WTC11 (cell line): ENCODE measurements around the gene ERBB4.

Experiments
- CREB1 ChIP-seq: sonication (generic); formaldehyde crosslinking; IDR thresholded peaks from 2 replicates; pipeline ENCODE4 v1.8.0; 2023; ENCODE audit warnings: mild to moderate bottlenecking, missing genetic modification reagents
- CTCF ChIP-seq: fragments of 200-600 bp; IDR thresholded peaks from 2 replicates; pipeline ENCODE4 v1.8.0; 2022; ENCODE audit warnings: antibody characterized with exemption
- FOXP4 ChIP-seq: sonication (generic); formaldehyde crosslinking; IDR thresholded peaks from 2 replicates; pipeline ENCODE4 v1.8.0; 2022; ENCODE audit warnings: mild to moderate bottlenecking, missing genetic modification reagents
- GABPB1 ChIP-seq: sonication (generic); formaldehyde crosslinking; IDR thresholded peaks from 2 replicates; pipeline ENCODE4 v1.8.1; 2023; ENCODE audit warnings: mild to moderate bottlenecking, missing genetic modification reagents
- IRF2 ChIP-seq: sonication (generic); formaldehyde crosslinking; IDR thresholded peaks from 2 replicates; pipeline ENCODE4 v1.8.0; 2022; ENCODE audit warnings: low read depth, missing genetic modification reagents, borderline replicate concordance
- JUN ChIP-seq: sonication (generic); formaldehyde crosslinking; IDR thresholded peaks from 2 replicates; pipeline ENCODE4 v1.8.0; 2023; ENCODE audit warnings: mild to moderate bottlenecking, missing genetic modification reagents
- MYBL2 ChIP-seq: sonication (generic); formaldehyde crosslinking; IDR thresholded peaks from 2 replicates; pipeline ENCODE4 v1.8.1; 2023; ENCODE audit warnings: mild to moderate bottlenecking, moderate library complexity, missing genetic modification reagents
- NR3C1 ChIP-seq: sonication (generic); formaldehyde crosslinking; conservative IDR thresholded peaks from 2 replicates; pipeline ENCODE4 v1.8.1; 2023; ENCODE audit warnings: low read depth, mild to moderate bottlenecking, missing genetic modification reagents
- RELA ChIP-seq: sonication (generic); formaldehyde crosslinking; IDR thresholded peaks from 2 replicates; pipeline ENCODE4 v1.8.1; 2022; ENCODE audit warnings: missing genetic modification reagents, mild to moderate bottlenecking, borderline replicate concordance
- TF ChIP-seq, protein P1 (sequence below): sonication (generic); formaldehyde crosslinking; IDR thresholded peaks from 2 replicates; pipeline ENCODE4 v1.8.0; 2022; ENCODE audit warnings: mild to moderate bottlenecking, missing genetic modification reagents

DNA sequence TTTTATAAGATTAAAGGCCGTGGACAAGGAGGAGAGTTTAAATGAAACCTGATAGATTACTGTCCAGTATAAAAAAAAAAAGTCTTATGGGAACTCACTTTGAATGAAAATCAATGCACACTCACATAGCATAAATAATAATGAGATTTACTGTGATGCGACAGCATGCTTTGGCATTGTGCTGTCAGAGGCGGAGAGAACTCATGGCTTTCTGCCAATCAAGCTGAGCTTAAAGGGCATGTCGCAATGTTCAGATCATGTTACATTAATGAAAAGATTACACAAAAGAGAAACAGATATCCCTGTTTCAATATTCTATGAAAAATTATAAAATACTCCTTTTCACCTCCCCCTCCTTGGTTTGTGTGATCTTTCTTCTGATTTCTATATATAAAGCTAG is 310.8 kb downstream of the ERBB4 start:
- TF ChIP-seq CTCF, result no peak
- no peak for TF ChIP-seq CREB1
- TF ChIP-seq MYBL2 (CRISPR knock-in tag), result no peak
- no peak for TF ChIP-seq RELA
- TF ChIP-seq GABPB1, result no peak
- no peak for TF ChIP-seq FOXP4 (CRISPR knock-in tag)
- TF ChIP-seq IRF2 (CRISPR knock-in tag), result no peak
- TF ChIP-seq NR3C1, result no peak
- no peak for TF ChIP-seq JUN (CRISPR knock-in tag)
- TF ChIP-seq, protein P1, sequence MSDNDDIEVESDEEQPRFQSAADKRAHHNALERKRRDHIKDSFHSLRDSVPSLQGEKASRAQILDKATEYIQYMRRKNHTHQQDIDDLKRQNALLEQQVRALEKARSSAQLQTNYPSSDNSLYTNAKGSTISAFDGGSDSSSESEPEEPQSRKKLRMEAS (CRISPR knock-in tag), result no peak
